Measurements from ENCODE around the gene KIRREL3. TPM values are rescaled to one million over a fixed set of nuclear protein-coding genes. Genes with fewer than 3 reads are reported as not detected.

KIRREL3 gene
- total and polyA plus RNA-seq, 2 donors (not counting 3 experiments of a cell fraction or from before 2014, with no cell fraction given): not detected

GRCh38 chr11:126438272-126438671, 562.3 kb downstream of the KIRREL3 start:
- Histone ChIP-seq H3K79me2 (ENCODE audit: control insufficient read depth, insufficient read depth, low read length) (no peaks in the 10 kb centered on the region), H3K27ac (ENCODE audit: insufficient read depth, low read depth, low read length) (no peak overlapping the region)
- no peak for TF ChIP-seq JUN (IDR thresholded peaks at IDR 0.05; ENCODE audit: borderline replicate concordance, insufficient read depth, insufficient read length, low read depth)
- TF ChIP-seq FOS (IDR thresholded peaks at IDR 0.05; ENCODE audit: borderline replicate concordance, insufficient read depth, low read length): no peak
- no peak for TF ChIP-seq CTCF (IDR thresholded peaks at IDR 0.05; ENCODE audit: extremely low read depth in 1 of 2, insufficient read depth in 1 of 2, low read depth in 1 of 2, low read length in 2 of 2)
- TF ChIP-seq POLR2AphosphoS5 (IDR thresholded peaks at IDR 0.05; ENCODE audit: insufficient read depth, low read depth, low read length): no peak
- TF ChIP-seq EZH2 (IDR thresholded peaks at IDR 0.05; ENCODE audit: borderline replicate concordance, low read depth, low read length, severe bottlenecking): no peak
- no peak for TF ChIP-seq MAX (IDR thresholded peaks at IDR 0.05; ENCODE audit: insufficient read depth, insufficient read length)
- TF ChIP-seq GATA2 (IDR thresholded peaks at IDR 0.05; ENCODE audit: insufficient read depth, insufficient read length, low read depth, low read length): no peak
- TF ChIP-seq MYC (IDR thresholded peaks at IDR 0.05; ENCODE audit: low read depth, low read length): no peak
- no peak for TF ChIP-seq POLR2A (IDR thresholded peaks at IDR 0.05; ENCODE audit: low read depth, low read length)

More at GRCh38 chr11:126438272-126438671, 562.3 kb downstream of the KIRREL3 start:
- no peak overlapping the region for H2AFZ ChIP-seq (ENCODE audit: low read depth, low read length)
- H3K27me3 ChIP-seq (ENCODE audit: control insufficient read depth in 2 of 2, insufficient read depth in 2 of 2, low read length in 2 of 2): no peaks in the 10 kb centered on the region
- dilution Hi-C loops (cut with MboI; ENCODE audit: extremely low pct_ligation_motif_present, low sequenced_read_pairs) (no loop called here), intact Hi-C loops (cut with micrococcal nuclease) (no loop called here)
- no peaks in the 10 kb centered on the region for H3K4me1 ChIP-seq (ENCODE audit: control insufficient read depth, extremely low read depth, insufficient read depth, low read length)
- H3K4me2 ChIP-seq (ENCODE audit: insufficient read depth, low read length): no peak overlapping the region
- H3K36me3 ChIP-seq (ENCODE audit: control insufficient read depth in 2 of 2, extremely low read depth in 1 of 2, insufficient read depth in 2 of 2, low read length in 2 of 2): no peaks in the 10 kb centered on the region
- H3K9ac ChIP-seq (replicated peaks; ENCODE audit: extremely low read depth, insufficient read depth, low read length): no peak overlapping the region
- H3K4me3 ChIP-seq (replicated peaks in 1 of 3; ENCODE audit: insufficient read depth in 1 of 3, low read depth in 1 of 3, low read length in 3 of 3): no peak overlapping the region
- no TSS peak for BruUV-seq (replicated peaks)
- no peaks in the 10 kb centered on the region for H3K9me3 ChIP-seq (replicated peaks; ENCODE audit: control insufficient read depth, insufficient read depth, low read length)
- DNase-seq (ENCODE audit: low read depth, low spot score) (no peak), FAIRE-seq (no peak)
- ChIA-PET POLR2A (no interaction called here), CTCF (no interaction called here)
- no peaks in the 10 kb centered on the region for H4K20me1 ChIP-seq (replicated peaks; ENCODE audit: control insufficient read depth, extremely low read depth, insufficient read depth, low read length)
- no peaks in the 10 kb centered on the region for H3K9me1 ChIP-seq (replicated peaks; ENCODE audit: control insufficient read depth, extremely low read depth, insufficient read depth, low read length)

All from endothelial cell of umbilical vein (primary cell).